NCI-H748 (cell line): ENCODE data around the gene MGAT4B.

Source experiments
- DNase-seq: peaks from one replicate; lab custom pipeline; 2025; ENCODE audit not compliant: unreplicated experiment; lab: John Stamatoyannopoulos, UW

The MGAT4B gene

DNA sequence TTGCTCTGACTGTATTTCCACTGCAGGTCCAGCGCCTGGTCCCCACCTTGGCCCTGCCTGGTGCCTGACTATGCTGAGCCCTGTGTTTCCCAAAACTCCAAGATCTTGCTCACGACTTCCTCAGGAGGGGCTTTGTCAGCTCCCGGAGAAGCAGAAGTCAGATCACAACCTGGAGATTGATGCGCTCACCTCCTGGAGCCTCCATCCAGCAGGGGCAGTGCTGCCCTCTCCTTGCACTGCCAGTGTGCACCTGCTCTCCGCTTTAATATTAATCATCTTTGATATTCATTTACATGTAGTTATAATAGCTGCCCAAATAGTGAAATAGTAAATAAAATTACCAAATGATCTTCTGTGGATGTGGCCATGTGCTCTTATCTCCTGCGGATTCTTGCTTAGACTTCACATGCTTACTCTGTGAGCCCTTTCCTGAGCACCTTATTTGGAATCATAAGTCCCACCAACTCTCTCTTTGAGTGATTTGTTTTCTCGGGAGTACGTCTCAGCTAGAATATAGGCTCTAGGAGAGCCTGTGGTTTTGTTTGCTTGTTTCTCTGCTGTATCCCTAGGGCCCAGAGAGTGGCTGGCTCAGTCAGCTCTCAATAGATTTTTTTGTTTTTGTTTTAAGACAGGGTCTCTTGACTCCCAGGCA is 56.7 kb downstream of the MGAT4B start:
- DNase-seq, result no peak

GRCh38 chr5:179747811-179748210 is 58.9 kb downstream of the MGAT4B start:
- DNase-seq, result no peak
